Lung microvascular endothelial cell (primary cell): ENCODE measurements around the gene ARFGEF2. TPM values are rescaled to one million over a fixed set of nuclear protein-coding genes. Genes with fewer than 3 reads are reported as not detected.

Experiments used
- DNase-seq, 2 donors: peaks; one replicate each; pipeline versions ENCODE4 v3.0.0 to v3.0.0-alpha.2; 2010; ENCODE audit warnings: low read depth in 2 of 2
- total RNA-seq: library from RNA; depleted of rRNA; stranded (reverse); fragments of >200 nt; gene quantifications from 2 replicates; pipeline ENCODE4 v1.2.1, GENCODE V29; 2014

Gene ARFGEF2
- total RNA-seq, 1 donor from 2014 or later: 51.6 TPM

DNA sequence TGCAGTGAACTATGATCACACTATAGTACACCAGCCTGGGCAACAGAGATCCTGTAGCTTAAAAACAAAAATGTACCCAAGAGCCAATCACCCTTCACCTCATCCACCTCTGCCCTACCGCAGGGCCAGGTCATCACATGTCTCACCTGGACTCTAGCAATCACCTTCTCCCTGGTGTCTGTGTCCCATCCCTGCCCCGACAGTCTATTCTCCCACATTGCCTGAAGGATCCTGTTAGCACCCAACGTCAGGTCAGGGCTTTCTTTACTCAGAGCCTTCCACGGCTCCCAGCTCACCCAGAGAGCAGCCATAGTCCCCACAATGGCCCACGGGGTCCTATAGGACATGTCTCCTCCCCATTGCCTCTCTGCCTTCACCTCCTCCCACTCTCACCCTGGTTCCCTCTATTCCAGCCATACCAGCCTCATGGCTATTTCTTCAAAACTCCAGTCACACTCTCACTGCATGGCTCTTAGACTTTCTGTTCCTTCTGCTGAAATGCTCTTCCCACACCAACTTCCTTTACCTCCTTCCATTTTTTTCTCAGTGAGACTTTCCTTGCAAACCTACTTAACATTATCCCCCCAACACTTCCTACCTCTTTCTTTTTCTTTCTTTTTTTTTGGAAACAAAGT is 22.5 kb upstream of the ARFGEF2 start:
- DNase-seq: no peak

DNA sequence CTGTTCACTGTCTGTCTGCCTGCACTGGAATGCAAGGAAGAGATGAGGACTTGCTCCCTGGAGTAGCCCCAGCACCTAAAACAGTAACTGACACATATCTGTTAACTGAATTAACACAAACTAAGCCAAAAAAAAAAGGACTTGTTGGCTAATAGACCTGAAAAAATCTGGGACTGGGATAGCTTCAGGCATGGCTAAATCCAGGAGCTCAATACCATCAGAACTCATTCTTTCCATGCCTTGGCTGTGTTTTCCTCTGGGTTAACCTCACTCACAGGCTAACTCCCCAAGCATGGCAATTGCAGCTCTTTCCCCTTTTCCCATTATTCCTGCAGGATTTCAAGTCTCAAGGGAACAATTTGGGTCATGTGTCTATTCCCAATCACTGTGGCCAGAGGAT is 21.6 kb upstream of the ARFGEF2 start:
- DNase-seq: no peak

DNA sequence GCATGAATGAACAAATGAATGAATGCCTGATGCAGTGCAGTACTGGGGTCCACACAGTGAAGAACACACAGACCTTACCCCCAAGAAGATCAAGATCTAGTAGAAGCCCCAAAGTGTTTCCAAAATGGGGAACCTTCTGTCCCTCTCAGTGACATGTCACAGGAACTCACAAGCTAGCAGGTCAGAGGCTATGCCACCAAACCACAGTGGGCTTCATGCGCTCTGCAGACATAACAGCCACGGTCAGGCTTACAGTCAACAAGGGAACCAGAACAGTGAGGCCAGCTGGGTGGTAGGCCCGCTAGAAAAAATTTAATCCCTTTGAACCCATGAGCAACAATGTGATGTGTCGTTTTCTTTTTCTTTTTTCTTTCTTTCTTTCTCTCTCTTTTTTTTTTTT is 20.2 kb upstream of the ARFGEF2 start:
- no peak for DNase-seq

DNA sequence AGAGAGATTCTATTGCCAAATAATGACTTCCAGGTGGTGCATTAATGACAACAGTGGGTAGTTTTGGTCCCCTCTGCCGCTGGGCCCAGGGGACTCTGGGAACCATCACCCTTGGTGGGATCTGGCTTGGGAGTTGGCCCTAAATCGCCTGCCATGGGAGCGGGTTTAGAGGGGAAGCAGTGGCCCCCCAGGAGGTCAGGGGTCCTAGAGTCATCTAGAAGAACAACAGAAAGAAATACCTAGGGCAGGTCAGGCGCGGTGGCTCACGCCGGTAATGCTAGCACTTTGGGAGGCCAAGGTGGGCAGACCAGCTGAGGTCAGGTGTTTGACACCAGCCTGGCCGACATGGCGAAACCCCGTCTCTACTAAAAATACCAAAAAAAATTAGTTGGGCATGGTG is 17.8 kb upstream of the ARFGEF2 start:
- no peak for DNase-seq

DNA sequence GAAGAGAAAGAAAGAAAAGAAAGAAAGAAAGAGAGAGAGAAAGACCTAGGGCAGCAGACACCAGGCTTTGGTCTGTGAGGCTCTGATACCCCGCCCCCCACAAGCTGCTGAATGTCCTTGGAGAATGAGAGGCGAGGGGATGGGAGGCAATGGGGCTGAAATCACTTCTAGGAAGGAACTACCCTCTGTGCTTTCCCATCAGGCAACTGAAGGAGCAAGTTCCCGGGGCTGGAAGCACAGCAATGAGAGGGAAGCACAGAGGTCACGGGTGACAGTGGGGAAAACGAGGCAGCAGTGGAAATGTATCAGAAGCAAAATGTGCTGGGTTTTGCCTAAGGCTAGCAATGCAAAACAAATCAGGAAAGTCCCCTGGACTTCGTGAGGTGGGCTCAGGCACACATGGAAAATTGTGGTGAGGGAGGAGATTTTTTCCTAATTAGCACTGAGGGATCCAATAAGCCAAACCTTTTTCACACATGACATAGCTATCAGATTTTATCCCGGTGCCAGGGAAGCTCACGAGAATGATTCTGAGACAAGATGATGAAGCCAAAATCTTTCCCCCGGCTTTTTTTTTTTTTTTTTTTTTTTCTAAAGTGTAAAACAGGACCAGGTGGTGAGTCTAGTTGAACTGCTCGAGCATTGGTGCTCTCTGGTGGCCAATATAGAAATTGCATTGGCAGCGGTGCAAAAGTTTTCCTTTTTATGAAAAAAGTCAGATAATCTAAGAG is 16.8 kb upstream of the ARFGEF2 start:
- peak; percentile 70 to 77 for DNase-seq

DNA sequence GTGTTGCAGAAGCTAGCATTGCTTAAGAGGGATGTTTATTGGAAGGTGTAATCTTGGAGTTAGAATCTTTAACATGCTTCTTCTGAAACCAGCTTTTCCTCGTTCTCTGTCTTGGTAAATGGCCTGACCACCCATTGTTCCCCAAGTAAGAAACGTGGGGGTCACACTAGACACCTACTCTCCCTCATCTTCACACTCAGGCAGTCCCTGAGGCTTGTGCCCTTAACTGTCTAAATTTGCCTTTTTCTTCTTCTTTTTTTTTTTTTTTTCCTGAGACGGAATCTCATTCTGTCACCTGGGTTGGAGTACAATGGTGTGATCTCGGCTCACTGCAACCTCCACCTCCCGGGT is 16.2 kb upstream of the ARFGEF2 start:
- DNase-seq: no peak

DNA sequence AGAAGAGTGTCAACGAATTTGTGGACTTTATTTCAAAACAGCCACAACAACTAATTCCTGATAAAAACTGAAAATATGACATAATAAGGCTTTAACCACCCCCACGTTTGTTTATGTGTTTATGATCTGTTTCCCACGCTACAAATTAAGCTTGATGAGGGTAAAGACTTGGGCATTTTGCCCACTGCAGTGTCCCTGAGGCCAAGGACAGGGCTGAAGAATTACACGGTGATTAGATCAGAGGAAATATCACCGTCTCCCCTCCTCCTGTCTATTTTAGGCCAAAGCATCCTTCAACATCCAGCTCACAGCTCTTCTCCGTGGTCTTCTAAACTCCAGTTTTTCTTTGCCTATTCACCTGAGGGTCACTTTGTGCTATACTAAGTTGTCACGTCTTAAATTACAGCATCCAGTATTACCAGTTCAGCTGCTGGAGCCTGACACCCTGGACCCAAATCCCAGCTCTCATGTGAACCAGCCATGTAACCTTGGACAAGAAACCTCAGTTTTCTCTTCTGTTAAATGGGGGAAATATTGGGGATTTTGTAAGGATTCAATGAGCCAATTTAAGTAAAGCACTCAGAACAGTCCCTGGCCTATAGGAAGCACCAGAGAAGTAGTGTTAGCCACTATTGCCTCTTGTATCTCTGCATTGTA is 15.2 kb upstream of the ARFGEF2 start:
- DNase-seq: peak in 1 of 2 donors; percentile 31

DNA sequence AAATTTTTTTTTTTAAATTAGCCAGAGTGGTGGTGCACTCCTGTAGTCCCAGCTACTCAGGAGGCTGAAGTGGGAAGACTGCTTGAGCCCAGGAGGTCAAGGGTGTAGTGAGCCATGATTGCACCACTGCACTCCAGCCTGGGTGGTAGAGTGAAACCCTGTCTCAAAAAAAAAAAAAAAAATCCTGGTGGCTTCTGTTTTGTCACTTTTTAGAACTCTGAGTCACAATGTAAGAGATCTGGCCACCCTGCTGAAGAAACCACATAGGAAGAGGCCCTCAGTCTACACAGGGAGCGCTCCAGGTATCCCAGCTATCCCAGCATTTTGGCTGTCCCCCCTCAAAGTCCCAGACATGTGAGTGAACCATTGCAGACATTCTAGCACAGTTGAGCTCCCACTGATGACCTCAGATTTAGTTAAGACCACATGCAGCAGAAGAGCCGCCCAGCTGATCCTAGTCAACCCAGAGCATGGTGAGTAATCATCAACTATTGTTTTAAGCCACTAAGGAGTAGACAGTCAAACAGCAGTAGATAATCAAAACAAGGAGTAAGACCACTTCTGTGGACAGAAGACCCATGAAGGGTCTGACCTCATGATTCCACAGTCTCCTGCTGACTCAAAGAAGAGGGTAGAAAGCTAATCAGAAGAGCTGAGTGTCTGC is 12.7 kb upstream of the ARFGEF2 start:
- no peak for DNase-seq

DNA sequence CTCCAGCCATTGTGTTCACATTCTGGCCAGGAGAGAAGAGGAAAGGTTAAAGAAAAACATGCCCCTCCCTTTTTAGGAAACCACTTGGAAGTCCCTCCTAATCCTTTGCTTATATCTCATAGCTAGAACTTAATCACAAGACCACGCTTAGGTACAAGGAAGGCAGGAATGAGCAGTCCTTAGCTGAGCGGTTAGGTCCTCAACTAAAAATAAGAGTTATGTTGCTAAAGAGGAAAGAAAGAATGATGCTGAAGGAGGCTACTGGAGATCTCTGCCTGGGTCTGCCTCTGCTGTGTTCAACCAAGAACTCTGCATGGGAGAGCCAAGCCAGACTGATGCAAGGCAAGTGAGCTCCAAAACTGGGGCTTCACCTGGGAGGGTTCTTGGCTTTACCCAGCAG is 11.6 kb upstream of the ARFGEF2 start:
- DNase-seq: no peak

DNA sequence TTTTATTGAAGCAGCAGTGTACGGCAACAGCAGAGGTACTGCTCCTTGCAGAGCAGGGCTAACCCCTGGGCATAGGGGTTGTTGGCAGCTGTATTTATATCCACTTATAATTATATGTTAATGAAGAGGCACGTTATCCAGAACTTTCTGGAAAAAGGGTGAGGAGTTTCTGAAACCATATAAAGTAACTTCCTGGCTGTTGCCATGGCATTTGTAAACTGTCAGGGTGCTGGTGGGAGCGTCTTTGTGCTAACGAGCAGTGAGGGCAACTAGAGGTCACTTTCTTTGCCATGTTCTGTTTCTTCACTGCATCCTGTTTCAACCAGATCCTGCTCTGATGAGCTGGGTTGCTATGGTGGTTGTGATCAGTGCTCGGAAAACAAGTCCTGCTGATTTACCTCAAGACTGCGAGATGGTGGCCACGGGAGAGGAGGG is 11.1 kb upstream of the ARFGEF2 start:
- DNase-seq: peak; percentile 49 to 86

DNA sequence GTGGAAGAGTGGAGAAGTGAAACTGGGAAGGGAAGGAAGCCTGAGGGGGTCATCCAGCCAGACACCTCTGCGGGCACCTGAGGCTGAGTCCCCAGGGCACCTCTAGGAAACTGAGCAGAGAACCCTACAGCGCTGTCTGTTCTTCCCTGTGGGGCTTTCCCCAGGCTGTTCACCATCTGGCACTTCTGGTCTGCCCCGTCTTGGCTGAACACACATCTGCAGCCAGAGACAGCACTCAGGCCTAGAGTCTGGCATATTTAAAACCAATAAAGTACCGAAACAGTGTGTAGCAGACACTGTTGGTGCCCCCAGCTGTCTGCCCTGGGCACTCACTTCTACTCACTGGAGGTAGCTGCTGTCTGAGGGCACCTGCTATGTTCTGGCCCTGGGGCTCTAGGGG is 9.4 kb upstream of the ARFGEF2 start:
- no peak for DNase-seq

DNA sequence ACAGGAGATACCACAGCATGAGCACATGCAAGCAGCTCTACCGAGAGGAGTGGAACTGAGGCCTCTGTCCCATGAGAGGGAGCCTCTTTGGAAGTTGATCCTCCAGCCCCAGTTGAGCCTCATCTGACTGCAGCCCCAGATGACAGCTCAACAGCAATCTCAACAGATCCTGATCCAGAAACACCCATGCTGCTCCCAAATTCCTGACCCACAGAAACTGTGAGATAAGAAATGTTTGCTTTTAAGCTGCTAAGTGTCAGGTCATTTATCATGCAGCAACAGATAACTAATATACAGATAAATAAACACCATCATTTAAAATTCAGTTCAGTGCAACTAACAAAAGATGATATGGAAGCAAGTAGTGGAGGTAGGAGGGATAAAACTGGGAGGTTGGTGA is 4.8 kb upstream of the ARFGEF2 start:
- DNase-seq: no peak

DNA sequence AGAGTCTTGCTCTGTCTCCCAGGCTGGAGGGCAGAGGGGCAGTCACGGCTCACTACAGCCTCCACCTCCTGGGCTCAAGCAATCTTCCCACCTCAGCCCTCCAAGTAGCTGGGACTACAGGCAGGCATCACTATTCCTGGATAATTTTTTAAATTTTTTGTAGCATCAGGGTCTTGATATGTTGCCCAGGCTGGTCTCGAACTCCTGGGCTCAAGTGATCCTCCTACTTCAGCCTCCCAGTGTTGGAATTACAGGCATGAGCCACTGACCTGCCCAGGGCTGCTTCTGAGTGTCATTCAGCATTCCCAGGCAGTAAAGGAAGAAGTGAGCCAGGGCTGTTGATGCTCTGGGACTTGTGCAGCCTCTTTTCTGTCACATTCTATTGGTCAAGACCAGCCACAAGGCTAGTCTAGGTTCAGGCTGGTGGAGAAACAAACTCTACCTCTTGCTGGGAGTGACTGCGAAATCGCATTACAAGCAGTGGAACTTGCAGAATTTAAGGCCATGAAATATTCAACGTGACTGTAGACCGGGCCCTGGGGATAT is 2.1 kb upstream of the ARFGEF2 start:
- DNase-seq: no peak

DNA sequence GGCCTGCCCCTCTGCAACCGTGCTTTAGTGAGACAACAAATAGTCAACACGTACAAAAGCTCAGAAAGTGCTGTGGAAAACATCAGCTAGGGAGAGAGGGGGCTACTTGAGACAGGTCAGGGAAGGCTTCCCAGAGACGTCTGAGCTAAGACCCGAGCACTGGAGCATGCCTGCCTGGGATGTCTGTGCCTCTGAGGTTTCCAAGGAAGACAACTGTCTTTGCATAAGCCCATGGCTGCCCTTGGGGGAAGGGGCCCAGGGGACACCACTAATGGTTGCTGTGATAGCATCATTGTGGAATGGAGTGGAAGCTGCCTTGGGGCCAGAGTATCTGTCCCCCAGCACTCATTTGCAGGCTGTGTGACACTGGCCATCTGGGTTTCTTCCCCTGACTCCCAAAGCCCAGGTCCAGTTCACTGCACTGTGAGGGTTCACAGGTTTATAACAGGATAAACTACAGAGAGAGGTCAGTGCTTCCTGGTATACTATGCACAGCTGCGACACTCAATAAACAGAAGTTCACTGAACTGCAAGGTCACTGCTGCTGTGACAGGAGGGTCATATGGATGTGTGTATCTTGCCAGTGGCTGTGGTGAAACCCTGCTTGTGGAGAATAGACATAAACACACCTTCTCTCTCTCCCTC is 1.5 kb upstream of the ARFGEF2 start:
- peak in 1 of 2 donors; percentile 47 for DNase-seq

DNA sequence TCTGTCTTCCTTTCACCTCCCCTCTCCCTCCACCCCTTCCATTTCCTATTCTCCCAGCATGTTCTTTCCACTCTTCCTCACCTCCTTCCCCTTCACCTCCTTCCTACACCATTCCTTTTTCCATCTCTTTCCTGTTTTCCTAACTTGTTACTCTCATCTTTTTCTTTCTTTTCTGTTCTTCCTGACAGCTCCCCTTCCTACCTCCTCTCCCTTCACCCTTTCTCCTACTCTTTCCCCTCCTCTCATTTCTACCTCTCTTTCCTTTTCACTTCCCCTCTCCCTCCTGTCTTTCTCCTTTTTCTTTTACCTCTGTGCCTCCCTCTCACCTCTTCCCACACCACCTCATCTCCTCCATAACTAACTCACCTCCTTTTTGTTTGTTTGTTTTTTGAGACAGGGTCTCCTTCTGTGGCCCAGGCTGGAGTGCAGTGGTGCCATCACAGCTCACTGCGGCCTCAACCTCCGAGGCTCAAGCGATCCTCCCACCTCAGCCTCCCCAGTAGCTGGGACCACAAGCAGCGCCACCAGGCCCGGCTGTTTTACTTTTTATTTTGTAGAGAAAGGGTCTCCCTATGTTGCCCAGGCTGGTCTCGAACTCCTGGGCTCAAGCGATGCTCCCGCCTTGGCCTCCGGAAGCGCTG is 864 bp upstream of the ARFGEF2 start:
- no peak for DNase-seq

DNA sequence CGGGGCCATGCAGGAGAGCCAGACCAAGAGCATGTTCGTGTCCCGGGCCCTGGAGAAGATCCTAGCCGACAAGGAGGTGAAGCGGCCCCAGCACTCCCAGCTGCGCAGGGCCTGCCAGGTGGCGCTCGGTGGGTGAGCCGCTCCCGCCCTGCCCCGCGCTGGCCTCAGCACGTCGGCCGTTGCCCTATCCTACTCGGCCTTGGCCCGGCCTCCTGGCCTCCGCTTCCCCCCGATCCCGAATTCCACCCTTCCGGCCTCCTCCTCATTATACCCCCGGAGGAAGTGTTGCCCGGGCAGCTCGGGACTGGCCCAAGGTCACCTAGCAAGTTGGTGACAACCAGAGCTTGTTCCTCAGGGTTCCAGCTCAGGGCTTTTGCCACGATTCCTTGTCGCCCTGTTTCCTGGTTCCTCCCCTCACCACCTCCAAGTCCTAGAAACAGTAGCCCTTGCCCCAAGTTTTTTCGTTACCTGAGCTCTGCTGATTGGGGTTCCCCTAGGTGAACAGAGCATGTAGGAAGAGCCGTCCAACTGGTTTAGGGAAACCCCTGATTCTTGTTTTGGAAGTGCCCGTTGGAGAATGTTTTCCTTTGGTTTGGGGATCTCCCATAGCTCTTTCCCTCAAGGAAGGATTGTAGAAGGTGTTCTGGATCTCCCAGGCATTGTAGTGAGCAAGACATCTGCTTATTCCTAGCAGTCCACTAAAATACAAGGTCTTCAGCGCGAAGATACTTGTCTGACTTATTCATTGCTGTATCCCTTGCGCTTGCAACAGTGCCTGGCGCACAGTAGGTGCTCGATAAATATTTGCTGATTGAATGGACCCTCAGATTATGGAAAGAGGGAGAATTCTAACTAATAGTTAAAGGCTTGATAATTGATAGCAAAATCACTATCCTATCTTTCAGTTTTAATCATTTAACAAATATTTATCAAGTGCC is 641 bp downstream of the ARFGEF2 start:
- DNase-seq: peak in 1 of 2 donors; percentile 45

DNA sequence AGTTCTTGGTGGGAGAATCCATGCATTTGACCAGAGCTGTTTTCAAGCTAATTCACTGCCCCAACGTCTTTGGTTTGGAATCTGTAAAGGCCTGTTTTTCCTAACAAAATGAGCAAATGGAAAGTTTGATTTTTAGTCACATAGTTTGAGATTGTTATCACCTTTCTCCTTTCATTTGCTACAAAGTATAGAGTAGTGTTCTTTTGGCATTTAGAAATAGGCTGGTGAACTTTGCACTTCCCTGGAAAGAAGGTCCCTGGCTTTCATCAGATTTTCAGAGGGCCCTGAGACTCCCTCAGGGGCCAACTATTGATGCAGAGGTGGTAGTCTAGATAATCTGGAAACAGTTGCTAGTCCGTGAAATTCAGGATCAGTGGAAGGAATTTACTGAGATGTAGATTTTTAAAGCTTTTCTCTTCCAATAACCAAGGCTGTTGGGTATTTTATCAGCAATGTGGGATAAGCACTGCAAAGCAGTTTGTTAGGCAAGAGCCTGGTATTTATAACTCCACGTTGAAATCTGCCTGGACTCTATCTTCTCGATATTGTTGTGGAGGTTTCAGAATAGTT is 1.7 kb downstream of the ARFGEF2 start:
- DNase-seq: peak in 1 of 2 donors; percentile 77

DNA sequence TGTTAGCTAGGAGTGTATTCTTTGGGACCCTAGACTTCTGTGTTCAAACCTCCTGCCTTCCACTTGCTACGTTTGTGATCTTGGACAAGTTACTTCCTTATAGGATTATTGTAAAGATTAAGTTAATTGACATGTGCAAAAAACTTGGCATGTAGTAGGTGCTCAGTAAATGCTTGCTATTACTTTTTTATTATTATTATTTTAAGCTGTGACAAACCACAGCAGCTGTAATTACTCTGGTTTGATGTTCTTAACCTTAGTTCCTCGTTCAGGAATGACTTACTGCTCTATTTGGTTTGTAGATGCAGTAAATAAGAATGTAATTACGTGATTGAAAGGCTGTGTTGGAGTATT is 3.2 kb downstream of the ARFGEF2 start:
- DNase-seq: no peak

DNA sequence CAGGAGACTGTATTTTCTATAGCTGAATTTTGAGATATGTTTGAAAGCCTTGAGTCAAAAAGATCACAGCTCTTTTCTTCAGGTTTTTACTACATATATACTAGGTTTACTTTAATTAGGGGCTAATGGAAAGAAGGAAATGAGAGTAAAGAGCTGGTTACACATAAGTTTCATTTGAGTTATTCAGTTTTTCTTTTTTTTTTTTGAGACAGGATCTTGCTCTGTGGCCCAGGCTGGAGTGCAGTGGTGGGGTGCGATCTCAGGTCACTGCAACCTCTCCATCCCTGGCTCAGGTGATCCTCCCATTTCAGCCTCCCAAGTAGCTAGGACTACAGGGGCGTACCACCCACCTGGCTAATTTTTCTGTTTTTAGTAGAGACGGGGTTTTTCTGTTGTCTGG is 4.8 kb downstream of the ARFGEF2 start:
- DNase-seq: no peak

DNA sequence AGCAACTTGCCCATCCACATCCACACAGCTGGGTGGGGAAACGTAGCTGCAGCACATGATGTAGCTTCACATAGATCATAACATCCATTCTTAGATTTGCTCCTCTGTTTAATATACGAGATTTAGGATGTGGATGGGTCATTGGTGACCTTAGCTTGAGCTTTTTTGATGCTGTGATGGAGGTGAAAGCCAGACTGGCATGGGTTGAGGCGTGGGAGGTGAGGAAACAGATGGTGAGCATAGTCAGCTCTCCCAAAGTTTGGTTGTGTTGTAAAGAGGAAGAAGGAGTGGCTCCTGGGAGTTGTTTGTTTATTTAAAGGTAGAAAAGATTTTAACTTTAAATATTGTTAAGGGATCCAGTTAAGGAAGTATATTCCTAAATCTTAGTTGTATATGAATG is 5.3 kb downstream of the ARFGEF2 start:
- peak; percentile 67 to 79 for DNase-seq
